Loucy (cell line): ENCODE data around the gene SEC63.
"Not testable (repeated sequence)": the region's sequence is repeated elsewhere in the genome, so short reads cannot be mapped to it uniquely, and the experiment has no call there.

Source experiments
- H2AFZ ChIP-seq: fragments of 200-600 bp; sonication (generic); 2 replicates; pipeline ENCODE4 v1.6.0; 2016; ENCODE audit warnings: antibody characterized with exemption, mild to moderate bottlenecking, low read length, moderate library complexity
- H3F3A ChIP-seq: fragments of 200-600 bp; 2 replicates; pipeline ENCODE4 v1.6.0; 2016; ENCODE audit warnings: antibody characterized with exemption, low read depth, mild to moderate bottlenecking
- H3K27me3 ChIP-seq: fragments of 200-600 bp; sonication (generic); 2 replicates; pipeline ENCODE4 v1.6.1; 2014; ENCODE audit warnings: low read length, mild to moderate bottlenecking; ENCODE audit not compliant: insufficient read depth, poor library complexity, severe bottlenecking
- H3K36me3 ChIP-seq: fragments of 200-600 bp; sonication (generic); 2 replicates; pipeline ENCODE4 v1.6.1; 2016; ENCODE audit warnings: low read length; ENCODE audit not compliant: insufficient read depth
- H3K4me1 ChIP-seq: fragments of 200-600 bp; sonication (generic); 2 replicates; pipeline ENCODE4 v1.5.1; 2014; ENCODE audit warnings: low read length, mild to moderate bottlenecking; ENCODE audit not compliant: insufficient read depth, poor library complexity, severe bottlenecking
- H3K4me2 ChIP-seq: fragments of 200-600 bp; sonication (generic); 2 replicates; pipeline ENCODE4 v1.6.0; 2014; ENCODE audit warnings: antibody characterized with exemption, low read length, low read depth, mild to moderate bottlenecking; ENCODE audit not compliant: poor library complexity, severe bottlenecking
- H3K4me3 ChIP-seq: fragments of 200-600 bp; sonication (generic); 2 replicates; pipeline ENCODE4 v1.5.1; 2014; ENCODE audit warnings: low read length, mild to moderate bottlenecking, mixed read lengths; ENCODE audit not compliant: poor library complexity, severe bottlenecking
- H3K79me2 ChIP-seq: fragments of 200-600 bp; sonication (generic); 2 replicates; pipeline ENCODE4 v1.6.1; 2014; ENCODE audit warnings: low read length; ENCODE audit not compliant: insufficient read depth
- H3K9ac ChIP-seq: fragments of 200-600 bp; sonication (generic); 2 replicates; pipeline ENCODE4 v1.6.0; 2014; ENCODE audit warnings: mild to moderate bottlenecking, low read depth, low read length, moderate library complexity; ENCODE audit not compliant: poor library complexity, severe bottlenecking
- H3K9me2 ChIP-seq: fragments of 200-600 bp; sonication (generic); replicated peaks from 2 replicates; pipeline ENCODE4 v1.6.1; 2016; ENCODE audit warnings: low read depth, low read length, mixed read lengths
- H3K9me3 ChIP-seq: fragments of 200-600 bp; sonication (generic); 2 replicates; pipeline ENCODE4 v1.6.1; 2014; ENCODE audit warnings: mild to moderate bottlenecking, antibody characterized with exemption, low read length, low read depth; ENCODE audit not compliant: insufficient read depth
- H4K20me1 ChIP-seq: fragments of 200-600 bp; sonication (generic); 2 replicates; pipeline ENCODE4 v1.6.0; 2014; ENCODE audit warnings: antibody characterized with exemption, low read length, mild to moderate bottlenecking; ENCODE audit not compliant: insufficient read depth, poor library complexity, severe bottlenecking
- CTCF ChIP-seq: fragments of 200-600 bp; sonication (generic); conservative IDR thresholded peaks from 2 replicates; pipeline ENCODE4 v1.5.1; 2014; ENCODE audit warnings: mild to moderate bottlenecking, antibody characterized with exemption, low read length
- EZH2phosphoT487 ChIP-seq: fragments of 200-600 bp; IDR thresholded peaks from 2 replicates; pipeline ENCODE4 v1.6.1; 2018; ENCODE audit warnings: antibody characterized with exemption, mild to moderate bottlenecking, moderate library complexity, borderline replicate concordance

SEC63 gene

GRCh38 chr6:107941199-107941598 is 16.8 kb downstream of the SEC63 start:
- Histone ChIP-seq H3K27me3 (no peaks in the 10 kb centered on the region), H3F3A (peaks cover 3% of the 10 kb centered on the region; the same call in 1 of the 2 replicates), H3K9me3 (no peaks in the 10 kb centered on the region), H3K9me2 (no peaks in the 10 kb centered on the region), H3K4me1 (peaks cover 20% of the 10 kb centered on the region), H3K36me3 (peaks cover 5% of the 10 kb centered on the region; the same call in 1 of the 2 replicates), H3K4me3 (no peak overlapping the region), H3K79me2 (peaks cover 95% of the 10 kb centered on the region), H2AFZ (no peak overlapping the region), H3K4me2 (no peak overlapping the region), H3K9ac (no peak overlapping the region), H4K20me1 (peaks cover 90% of the 10 kb centered on the region)
- TF ChIP-seq EZH2phosphoT487 = no peak
- no peak for TF ChIP-seq CTCF

- not testable (repeated sequence) for H3K9me3 ChIP-seq, H3K36me3 ChIP-seq, H3K4me2 ChIP-seq, H3K9me2 ChIP-seq, H3K9ac ChIP-seq, H3F3A ChIP-seq, H3K27me3 ChIP-seq, H2AFZ ChIP-seq, H3K4me3 ChIP-seq, H3K4me1 ChIP-seq
- Histone ChIP-seq H4K20me1 (peaks cover 73% of the 10 kb centered on the region), H3K79me2 (peaks cover 77% of the 10 kb centered on the region)
Observed at GRCh38 chr6:107936910-107937292, 21.1 kb downstream of the SEC63 start.

- Histone ChIP-seq H3K27me3 (no peaks in the 10 kb centered on the region), H3K36me3 (no peaks in the 10 kb centered on the region; the same call in 1 of the 2 replicates), H3K79me2 (peaks cover 77% of the 10 kb centered on the region), H3K4me1 (peaks cover 8% of the 10 kb centered on the region), H3K4me2 (no peak overlapping the region), H3F3A (peaks cover 3% of the 10 kb centered on the region; the same call in 1 of the 2 replicates), H3K9me3 (no peaks in the 10 kb centered on the region), H3K9me2 (no peaks in the 10 kb centered on the region), H3K9ac (no peak overlapping the region), H3K4me3 (no peak overlapping the region), H4K20me1 (peaks cover 69% of the 10 kb centered on the region), H2AFZ (no peak overlapping the region)
- TF ChIP-seq CTCF (no peak), EZH2phosphoT487 (no peak)
Observed at GRCh38 chr6:107936162-107936909, 21.7 kb downstream of the SEC63 start.

- H3K79me2 ChIP-seq = peaks cover 76% of the 10 kb centered on the region
- not testable (repeated sequence) for H3K4me3 ChIP-seq, H3F3A ChIP-seq, H3K9ac ChIP-seq, H3K4me1 ChIP-seq, H3K27me3 ChIP-seq, H2AFZ ChIP-seq, H3K9me3 ChIP-seq, H3K9me2 ChIP-seq, H3K4me2 ChIP-seq
- H3K36me3 ChIP-seq = peaks cover 12% of the 10 kb centered on the region; the same call in 1 of the 2 replicates
- H4K20me1 ChIP-seq = peaks cover 58% of the 10 kb centered on the region
Observed at GRCh38 chr6:107934229-107934628, 23.8 kb downstream of the SEC63 start.
